Ovary (tissue), 3 donors: ENCODE measurements around the gene DOCK1.

Experiments used
- POLR2A ChIP-seq: fragments of 450-650 bp; IDR thresholded peaks from one replicate; pipeline ENCODE4 v1.6.1; 2017; ENCODE audit warnings: antibody characterized with exemption, mild to moderate bottlenecking, moderate library complexity
- TF ChIP-seq, protein P1 (sequence below), 3 donors: fragments of 450-650 bp in 2 of 3; fragments of 200-600 bp in 1 of 3; IDR thresholded peaks; one replicate each; pipeline versions ENCODE4 v1.5.1 to v1.8.0; 2016 to 2022; ENCODE audit warnings: antibody characterized with exemption in 3 of 3, mild to moderate bottlenecking in 1 of 3
- donor health status: DM: no; HTN: no; CAD: no.

DNA sequence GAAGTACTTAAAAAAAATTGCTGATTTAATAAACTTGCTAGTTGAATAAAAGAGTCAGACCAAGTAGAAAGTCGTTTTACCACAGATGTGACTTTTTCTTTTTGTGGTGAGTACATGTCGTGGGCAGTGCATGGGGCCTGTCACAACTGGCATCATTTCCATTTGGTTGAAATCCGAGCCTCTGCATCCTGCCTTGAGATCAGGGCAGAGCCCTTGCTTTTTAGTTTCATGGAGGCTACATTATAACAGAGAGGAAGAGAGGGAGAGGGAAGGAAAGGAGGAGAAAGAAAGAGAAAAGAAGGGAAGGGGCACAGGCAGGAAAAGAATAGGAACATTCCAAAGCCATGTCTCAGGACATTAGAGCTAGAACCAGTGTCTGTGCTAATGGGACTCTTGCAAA lies 311.6 kb downstream of the DOCK1 start:
- TF ChIP-seq, protein P1, sequence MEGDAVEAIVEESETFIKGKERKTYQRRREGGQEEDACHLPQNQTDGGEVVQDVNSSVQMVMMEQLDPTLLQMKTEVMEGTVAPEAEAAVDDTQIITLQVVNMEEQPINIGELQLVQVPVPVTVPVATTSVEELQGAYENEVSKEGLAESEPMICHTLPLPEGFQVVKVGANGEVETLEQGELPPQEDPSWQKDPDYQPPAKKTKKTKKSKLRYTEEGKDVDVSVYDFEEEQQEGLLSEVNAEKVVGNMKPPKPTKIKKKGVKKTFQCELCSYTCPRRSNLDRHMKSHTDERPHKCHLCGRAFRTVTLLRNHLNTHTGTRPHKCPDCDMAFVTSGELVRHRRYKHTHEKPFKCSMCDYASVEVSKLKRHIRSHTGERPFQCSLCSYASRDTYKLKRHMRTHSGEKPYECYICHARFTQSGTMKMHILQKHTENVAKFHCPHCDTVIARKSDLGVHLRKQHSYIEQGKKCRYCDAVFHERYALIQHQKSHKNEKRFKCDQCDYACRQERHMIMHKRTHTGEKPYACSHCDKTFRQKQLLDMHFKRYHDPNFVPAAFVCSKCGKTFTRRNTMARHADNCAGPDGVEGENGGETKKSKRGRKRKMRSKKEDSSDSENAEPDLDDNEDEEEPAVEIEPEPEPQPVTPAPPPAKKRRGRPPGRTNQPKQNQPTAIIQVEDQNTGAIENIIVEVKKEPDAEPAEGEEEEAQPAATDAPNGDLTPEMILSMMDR (IDR thresholded peaks at IDR 0.05), result no peak
- no peak for TF ChIP-seq POLR2A
